ENCODE data around the gene ERICH3. TPM values are rescaled to one million over a fixed set of nuclear protein-coding genes. Genes with fewer than 3 reads are reported as not detected.

The ERICH3 gene
- polyA plus RNA-seq, 1 donor from 2014 or later: 0.27 TPM

DNA sequence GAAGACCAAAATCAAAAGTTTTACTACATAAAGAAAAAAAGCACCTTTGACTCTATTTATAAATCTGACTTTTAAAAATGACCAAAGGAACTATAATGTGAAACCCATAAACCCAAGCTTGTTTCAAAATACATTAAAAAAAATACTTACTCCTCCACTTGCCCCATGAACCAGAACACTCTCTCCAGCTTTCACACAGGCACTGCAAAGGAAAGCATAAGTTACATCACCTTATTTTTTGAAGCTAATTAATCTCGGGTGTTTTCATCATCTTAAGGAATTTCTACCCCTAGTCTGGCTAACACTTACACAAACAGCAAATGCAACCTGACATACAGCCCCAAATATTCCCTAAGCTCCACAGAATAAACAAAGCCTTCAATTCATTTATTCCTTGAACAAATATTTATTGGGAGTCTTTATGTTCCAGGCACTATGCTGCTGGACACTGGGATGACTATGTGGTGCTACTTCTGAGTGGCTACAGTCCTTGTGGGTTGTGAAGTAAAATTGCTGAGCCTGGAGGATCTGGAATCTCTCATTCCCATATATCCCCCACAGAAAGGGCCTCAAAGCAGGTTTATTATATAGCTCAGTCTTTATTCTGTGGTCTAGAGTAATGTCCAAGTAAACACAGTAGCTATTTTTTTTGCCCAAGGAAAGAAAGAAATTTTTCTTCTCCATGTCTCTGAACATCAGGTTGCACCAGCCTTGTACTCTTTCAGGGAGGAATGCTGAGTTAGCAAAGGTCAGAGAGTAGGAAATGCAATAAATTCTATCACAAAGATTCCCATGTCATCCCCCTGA is 41.0 kb upstream of the ERICH3 start:
- no peak overlapping the region for H2AFZ ChIP-seq (ENCODE audit: low read depth, low read length)
- H3K36me3 ChIP-seq (ENCODE audit: insufficient read depth, low read length): no peaks in the 10 kb centered on the region
- no peaks in the 10 kb centered on the region for H3K9me3 ChIP-seq (ENCODE audit: low read length)
- H4K20me1 ChIP-seq (ENCODE audit: insufficient read depth): no peaks in the 10 kb centered on the region
- TF ChIP-seq EP300 (conservative IDR thresholded peaks at IDR 0.05; ENCODE audit: poor library complexity, severe bottlenecking) (no peak), SMC3 (conservative IDR thresholded peaks at IDR 0.05; ENCODE audit: poor library complexity) (no peak), RAD21 (conservative IDR thresholded peaks at IDR 0.05) (no peak), TAF1 (IDR thresholded peaks at IDR 0.05; ENCODE audit: low read depth) (no peak), POLR2AphosphoS5 (IDR thresholded peaks at IDR 0.05) (no peak), MXI1 (conservative IDR thresholded peaks at IDR 0.05; ENCODE audit: poor library complexity, severe bottlenecking) (no peak), EZH2 (IDR thresholded peaks at IDR 0.05; ENCODE audit: borderline replicate concordance, insufficient read depth, low read length, poor library complexity, severe bottlenecking) (no peak)
- TF ChIP-seq, protein P1, sequence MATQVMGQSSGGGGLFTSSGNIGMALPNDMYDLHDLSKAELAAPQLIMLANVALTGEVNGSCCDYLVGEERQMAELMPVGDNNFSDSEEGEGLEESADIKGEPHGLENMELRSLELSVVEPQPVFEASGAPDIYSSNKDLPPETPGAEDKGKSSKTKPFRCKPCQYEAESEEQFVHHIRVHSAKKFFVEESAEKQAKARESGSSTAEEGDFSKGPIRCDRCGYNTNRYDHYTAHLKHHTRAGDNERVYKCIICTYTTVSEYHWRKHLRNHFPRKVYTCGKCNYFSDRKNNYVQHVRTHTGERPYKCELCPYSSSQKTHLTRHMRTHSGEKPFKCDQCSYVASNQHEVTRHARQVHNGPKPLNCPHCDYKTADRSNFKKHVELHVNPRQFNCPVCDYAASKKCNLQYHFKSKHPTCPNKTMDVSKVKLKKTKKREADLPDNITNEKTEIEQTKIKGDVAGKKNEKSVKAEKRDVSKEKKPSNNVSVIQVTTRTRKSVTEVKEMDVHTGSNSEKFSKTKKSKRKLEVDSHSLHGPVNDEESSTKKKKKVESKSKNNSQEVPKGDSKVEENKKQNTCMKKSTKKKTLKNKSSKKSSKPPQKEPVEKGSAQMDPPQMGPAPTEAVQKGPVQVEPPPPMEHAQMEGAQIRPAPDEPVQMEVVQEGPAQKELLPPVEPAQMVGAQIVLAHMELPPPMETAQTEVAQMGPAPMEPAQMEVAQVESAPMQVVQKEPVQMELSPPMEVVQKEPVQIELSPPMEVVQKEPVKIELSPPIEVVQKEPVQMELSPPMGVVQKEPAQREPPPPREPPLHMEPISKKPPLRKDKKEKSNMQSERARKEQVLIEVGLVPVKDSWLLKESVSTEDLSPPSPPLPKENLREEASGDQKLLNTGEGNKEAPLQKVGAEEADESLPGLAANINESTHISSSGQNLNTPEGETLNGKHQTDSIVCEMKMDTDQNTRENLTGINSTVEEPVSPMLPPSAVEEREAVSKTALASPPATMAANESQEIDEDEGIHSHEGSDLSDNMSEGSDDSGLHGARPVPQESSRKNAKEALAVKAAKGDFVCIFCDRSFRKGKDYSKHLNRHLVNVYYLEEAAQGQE (IDR thresholded peaks at IDR 0.05; ENCODE audit: borderline replicate concordance): no peak
- TF ChIP-seq, protein P2, sequence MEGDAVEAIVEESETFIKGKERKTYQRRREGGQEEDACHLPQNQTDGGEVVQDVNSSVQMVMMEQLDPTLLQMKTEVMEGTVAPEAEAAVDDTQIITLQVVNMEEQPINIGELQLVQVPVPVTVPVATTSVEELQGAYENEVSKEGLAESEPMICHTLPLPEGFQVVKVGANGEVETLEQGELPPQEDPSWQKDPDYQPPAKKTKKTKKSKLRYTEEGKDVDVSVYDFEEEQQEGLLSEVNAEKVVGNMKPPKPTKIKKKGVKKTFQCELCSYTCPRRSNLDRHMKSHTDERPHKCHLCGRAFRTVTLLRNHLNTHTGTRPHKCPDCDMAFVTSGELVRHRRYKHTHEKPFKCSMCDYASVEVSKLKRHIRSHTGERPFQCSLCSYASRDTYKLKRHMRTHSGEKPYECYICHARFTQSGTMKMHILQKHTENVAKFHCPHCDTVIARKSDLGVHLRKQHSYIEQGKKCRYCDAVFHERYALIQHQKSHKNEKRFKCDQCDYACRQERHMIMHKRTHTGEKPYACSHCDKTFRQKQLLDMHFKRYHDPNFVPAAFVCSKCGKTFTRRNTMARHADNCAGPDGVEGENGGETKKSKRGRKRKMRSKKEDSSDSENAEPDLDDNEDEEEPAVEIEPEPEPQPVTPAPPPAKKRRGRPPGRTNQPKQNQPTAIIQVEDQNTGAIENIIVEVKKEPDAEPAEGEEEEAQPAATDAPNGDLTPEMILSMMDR (IDR thresholded peaks at IDR 0.05; ENCODE audit: poor library complexity, severe bottlenecking): no peak
- H3K79me2 ChIP-seq (replicated peaks; ENCODE audit: insufficient read depth, low read length): no peaks in the 10 kb centered on the region
- no peak overlapping the region for H3K4me3 ChIP-seq (ENCODE audit: low read length)
- H3K27me3 ChIP-seq (ENCODE audit: insufficient read depth, low read depth, low read length): no peaks in the 10 kb centered on the region
- H3K27ac ChIP-seq (ENCODE audit: low read length): no peak overlapping the region
- H3K4me2 ChIP-seq (ENCODE audit: low read length): no peak overlapping the region
- no peaks in the 10 kb centered on the region for H3F3A ChIP-seq (ENCODE audit: insufficient read depth, low read length, poor library complexity, severe bottlenecking)
- H3K9me2 ChIP-seq (ENCODE audit: insufficient read depth, low read length): no peaks in the 10 kb centered on the region
- no peak overlapping the region for H3K9ac ChIP-seq (ENCODE audit: low read length)

DNA sequence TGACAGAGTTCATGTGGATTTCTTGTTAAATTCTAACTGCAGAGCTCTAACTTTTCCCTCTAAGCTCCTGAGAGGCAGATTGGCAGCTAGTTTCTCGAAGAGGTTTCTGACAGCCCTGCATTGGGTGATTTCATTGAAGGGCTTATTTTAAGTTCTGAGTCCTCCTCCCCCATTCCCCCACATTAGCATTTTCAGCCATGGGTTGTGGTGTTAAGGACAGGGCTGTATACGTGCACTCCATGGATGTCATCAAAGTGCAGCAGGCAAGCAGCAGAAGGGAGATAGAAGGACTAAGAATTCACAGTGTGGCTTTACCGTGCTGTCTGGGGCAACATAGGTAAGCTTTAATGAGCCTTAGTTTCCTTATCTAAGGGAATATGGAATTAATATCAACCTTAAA is 40.3 kb upstream of the ERICH3 start:
- no peak overlapping the region for H3K4me3 ChIP-seq (ENCODE audit: low read length)
- no peaks in the 10 kb centered on the region for H3K9me2 ChIP-seq (ENCODE audit: insufficient read depth, low read length)
- TF ChIP-seq TAF1 (IDR thresholded peaks at IDR 0.05; ENCODE audit: low read depth): no peak
- TF ChIP-seq POLR2AphosphoS5 (IDR thresholded peaks at IDR 0.05): no peak
- TF ChIP-seq RAD21 (conservative IDR thresholded peaks at IDR 0.05): no peak
- TF ChIP-seq, protein P1 (IDR thresholded peaks at IDR 0.05; ENCODE audit: borderline replicate concordance): no peak
- no peaks in the 10 kb centered on the region for H3K79me2 ChIP-seq (replicated peaks; ENCODE audit: insufficient read depth, low read length)
- no peak overlapping the region for H3K4me2 ChIP-seq (ENCODE audit: low read length)
- H2AFZ ChIP-seq (ENCODE audit: low read depth, low read length): no peak overlapping the region
- no peaks in the 10 kb centered on the region for H4K20me1 ChIP-seq (ENCODE audit: insufficient read depth)
- no peak overlapping the region for H3K27ac ChIP-seq (ENCODE audit: low read length)
- no peaks in the 10 kb centered on the region for H3K9me3 ChIP-seq (ENCODE audit: low read length)
- no peaks in the 10 kb centered on the region for H3K36me3 ChIP-seq (ENCODE audit: insufficient read depth, low read length)
- H3K9ac ChIP-seq (ENCODE audit: low read length): no peak overlapping the region
- no peaks in the 10 kb centered on the region for H3F3A ChIP-seq (ENCODE audit: insufficient read depth, low read length, poor library complexity, severe bottlenecking)
- no peaks in the 10 kb centered on the region for H3K27me3 ChIP-seq (ENCODE audit: insufficient read depth, low read depth, low read length)

Data from neural cell (in vitro differentiated cells).